Measurements from ENCODE around the gene IFI6. TPM values are rescaled to one million over a fixed set of nuclear protein-coding genes. Genes with fewer than 3 reads are reported as not detected.
"Not testable (repeated sequence)": the region's sequence is repeated elsewhere in the genome, so short reads cannot be mapped to it uniquely, and the experiment has no call there.

The IFI6 gene
- total and polyA plus RNA-seq, 2 experiments from 2014 or later, result 31.9 to 50.2 TPM

- in situ Hi-C loops (cut with MboI), result no loop called here
- H3K9ac ChIP-seq, result no peak overlapping the region
- H3K27me3 ChIP-seq (replicated peaks; ENCODE audit: insufficient read depth), result no peaks in the 10 kb centered on the region
These were observed 28.2 kb downstream of the IFI6 start for GRCh38 chr1:27643600-27644368.

GRCh38 chr1:27640514-27640913 is 31.5 kb downstream of the IFI6 start:
- DNase-seq; H3F3A ChIP-seq (ENCODE audit: insufficient read depth); H3K9me3 ChIP-seq (ENCODE audit: low read depth); H3K4me3 ChIP-seq; H2AFZ ChIP-seq; H3K4me1 ChIP-seq (ENCODE audit: insufficient read depth); H3K9me2 ChIP-seq (ENCODE audit: insufficient read depth); H4K20me1 ChIP-seq (ENCODE audit: insufficient read depth); H3K79me2 ChIP-seq (ENCODE audit: insufficient read depth); H3K9ac ChIP-seq; H3K27ac ChIP-seq; H3K4me2 ChIP-seq (ENCODE audit: unreplicated experiment); H3K36me3 ChIP-seq (ENCODE audit: low read depth); H3K27me3 ChIP-seq (replicated peaks; ENCODE audit: insufficient read depth); in situ Hi-C loops (cut with MboI): not testable (repeated sequence)
- WGBS, 2 experiments (ENCODE audit: low coverage in 1 of 2, low lambda C conversion rate in 2 of 2, missing lambda C conversion rate in 2 of 2), result 76 to 80% methylated on average over 9 of the region's 9 CpGs

More at GRCh38 chr1:27643600-27644368, 28.2 kb downstream of the IFI6 start:
- H3K4me2 ChIP-seq (ENCODE audit: unreplicated experiment), result no peak overlapping the region
- no peak overlapping the region for H3K4me3 ChIP-seq
- no peaks in the 10 kb centered on the region for H4K20me1 ChIP-seq (ENCODE audit: insufficient read depth)
- no peaks in the 10 kb centered on the region for H3K4me1 ChIP-seq (ENCODE audit: insufficient read depth)
- H3K36me3 ChIP-seq (ENCODE audit: low read depth), result no peaks in the 10 kb centered on the region
- no peak overlapping the region for H3K27ac ChIP-seq
- TF ChIP-seq EZH2phosphoT487 (IDR thresholded peaks at IDR 0.05; ENCODE audit: insufficient read depth, low read depth) (no peak), EZH2 (IDR thresholded peaks at IDR 0.05; ENCODE audit: insufficient read depth, poor library complexity, severe bottlenecking) (no peak)
- 18 to 23% methylated on average over 13 of the region's 13 CpGs for WGBS, 2 experiments (ENCODE audit: low coverage in 1 of 2, low lambda C conversion rate in 2 of 2, missing lambda C conversion rate in 2 of 2)
- H3F3A ChIP-seq (ENCODE audit: insufficient read depth), result no peaks in the 10 kb centered on the region
- H3K9me2 ChIP-seq (ENCODE audit: insufficient read depth), result no peaks in the 10 kb centered on the region
- H2AFZ ChIP-seq, result no peak overlapping the region; the same call in 1 of the 2 replicates
- no peaks in the 10 kb centered on the region for H3K79me2 ChIP-seq (ENCODE audit: insufficient read depth)
- no peaks in the 10 kb centered on the region for H3K9me3 ChIP-seq (ENCODE audit: low read depth)
- peak; percentile 82 for DNase-seq

DNA sequence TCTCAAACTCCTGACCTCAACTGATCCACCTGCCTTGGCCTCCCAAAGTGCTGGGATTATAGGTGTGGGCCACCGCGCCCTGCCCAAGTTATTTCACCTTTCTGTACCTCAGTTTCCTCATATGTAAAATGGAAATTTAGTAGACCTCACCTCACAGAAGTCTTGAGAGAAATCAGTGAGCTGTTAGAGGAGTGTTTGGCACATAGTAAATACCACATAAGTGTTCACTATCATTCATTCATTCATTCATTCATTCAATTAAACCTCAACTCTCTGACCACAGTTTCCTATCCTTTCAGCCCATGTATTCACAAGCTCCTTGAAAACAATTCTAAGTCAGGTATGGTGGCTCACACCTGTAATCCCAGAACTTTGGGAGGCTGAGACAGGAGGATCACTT is 33.2 kb downstream of the IFI6 start:
- no peaks in the 10 kb centered on the region for H3K79me2 ChIP-seq (ENCODE audit: insufficient read depth)

GRCh38 chr1:27638047-27638734 is 33.8 kb downstream of the IFI6 start:
- WGBS, 2 experiments (ENCODE audit: low coverage in 1 of 2, low lambda C conversion rate in 2 of 2, missing lambda C conversion rate in 2 of 2), result 72 to 73% methylated on average over 5 of the region's 5 CpGs
- Histone ChIP-seq H4K20me1 (ENCODE audit: insufficient read depth) (no peaks in the 10 kb centered on the region), H3K4me2 (ENCODE audit: unreplicated experiment) (no peak overlapping the region), H3K4me1 (ENCODE audit: insufficient read depth) (no peaks in the 10 kb centered on the region), H3K27ac (no peak overlapping the region), H3K79me2 (ENCODE audit: insufficient read depth) (no peaks in the 10 kb centered on the region), H3K9me2 (ENCODE audit: insufficient read depth) (no peaks in the 10 kb centered on the region), H3F3A (ENCODE audit: insufficient read depth) (no peaks in the 10 kb centered on the region), H2AFZ (no peak overlapping the region), H3K9ac (no peak overlapping the region), H3K36me3 (ENCODE audit: low read depth) (no peaks in the 10 kb centered on the region), H3K4me3 (no peak overlapping the region), H3K27me3 (replicated peaks; ENCODE audit: insufficient read depth) (no peaks in the 10 kb centered on the region), H3K9me3 (ENCODE audit: low read depth) (no peaks in the 10 kb centered on the region)
- TF ChIP-seq EZH2phosphoT487 (IDR thresholded peaks at IDR 0.05; ENCODE audit: insufficient read depth, low read depth) (no peak), EZH2 (IDR thresholded peaks at IDR 0.05; ENCODE audit: insufficient read depth, poor library complexity, severe bottlenecking) (no peak)
- in situ Hi-C loops (cut with MboI), result no loop called here
- DNase-seq, result no peak

More for the DNA sequence above, 33.2 kb downstream of the IFI6 start:
- Histone ChIP-seq H4K20me1 (ENCODE audit: insufficient read depth) (no peaks in the 10 kb centered on the region), H3K4me1 (ENCODE audit: insufficient read depth) (no peaks in the 10 kb centered on the region), H3K9ac (no peak overlapping the region), H3K27me3 (replicated peaks; ENCODE audit: insufficient read depth) (no peaks in the 10 kb centered on the region), H3K4me2 (ENCODE audit: unreplicated experiment) (no peak overlapping the region), H3K36me3 (ENCODE audit: low read depth) (no peaks in the 10 kb centered on the region), H2AFZ (no peak overlapping the region), H3F3A (ENCODE audit: insufficient read depth) (no peaks in the 10 kb centered on the region), H3K27ac (no peak overlapping the region), H3K4me3 (no peak overlapping the region), H3K9me3 (ENCODE audit: low read depth) (no peaks in the 10 kb centered on the region), H3K9me2 (ENCODE audit: insufficient read depth) (no peaks in the 10 kb centered on the region)
- no peak for TF ChIP-seq EZH2 (IDR thresholded peaks at IDR 0.05; ENCODE audit: insufficient read depth, poor library complexity, severe bottlenecking)
- TF ChIP-seq EZH2phosphoT487 (IDR thresholded peaks at IDR 0.05; ENCODE audit: insufficient read depth, low read depth), result no peak
- in situ Hi-C loops (cut with MboI), result no loop called here
- WGBS, 2 experiments (ENCODE audit: low coverage in 1 of 2, low lambda C conversion rate in 2 of 2, missing lambda C conversion rate in 2 of 2), result 96 to 97% methylated on average over 2 of the region's 2 CpGs
- DNase-seq, result no peak
